HG02642 (cell line): ENCODE measurements around the gene FAHD1.
"Not testable (repeated sequence)": the region's sequence is repeated elsewhere in the genome, so short reads cannot be mapped to it uniquely, and the experiment has no call there.

Experiments used
- ATAC-seq: cut with Tn5 transposase; IDR thresholded peaks from one replicate; pipeline ENCODE4 v1.9.1; 2021; ENCODE audit warnings: mild to moderate bottlenecking; ENCODE audit not compliant: unreplicated experiment, poor library complexity

FAHD1 gene

GRCh38 chr16:1788708-1789100 lies 38.3 kb upstream of the FAHD1 start:
- no peak for ATAC-seq

- no peak for ATAC-seq
Measured at GRCh38 chr16:1789643-1790045, 37.4 kb upstream of the FAHD1 start.

GRCh38 chr16:1790261-1790610 lies 36.8 kb upstream of the FAHD1 start:
- no peak for ATAC-seq

- no peak for ATAC-seq
Measured at GRCh38 chr16:1790611-1791255, 36.3 kb upstream of the FAHD1 start.

- no peak for ATAC-seq
Measured at GRCh38 chr16:1791256-1791942, 35.6 kb upstream of the FAHD1 start.

- ATAC-seq = no peak
Measured at GRCh38 chr16:1791943-1792812, 34.8 kb upstream of the FAHD1 start.

- ATAC-seq = no peak
Measured at GRCh38 chr16:1792836-1793577, 34.0 kb upstream of the FAHD1 start.

- ATAC-seq = no peak
Measured at GRCh38 chr16:1793578-1794220, 33.3 kb upstream of the FAHD1 start, which contains the start of gene IGFALS. IGFALS (minus strand) TSS chr16:1793705; CDS start chr16:1793652, 53 bp downstream.

GRCh38 chr16:1794221-1794871 lies 32.7 kb upstream of the FAHD1 start:
- no peak for ATAC-seq

GRCh38 chr16:1794908-1795666 lies 31.9 kb upstream of the FAHD1 start:
- ATAC-seq = no peak

- ATAC-seq = not testable (repeated sequence)
Measured at GRCh38 chr16:1799263-1799662, 27.7 kb upstream of the FAHD1 start.

- no peak for ATAC-seq
Measured at GRCh38 chr16:1800701-1801100, 26.3 kb upstream of the FAHD1 start.

GRCh38 chr16:1807626-1808025 lies 19.4 kb upstream of the FAHD1 start:
- ATAC-seq = no peak

GRCh38 chr16:1808691-1809090 lies 18.3 kb upstream of the FAHD1 start:
- ATAC-seq = no peak

GRCh38 chr16:1809281-1809801 lies 17.7 kb upstream of the FAHD1 start:
- no peak for ATAC-seq

GRCh38 chr16:1810106-1810505 lies 16.9 kb upstream of the FAHD1 start:
- ATAC-seq = no peak

GRCh38 chr16:1810536-1810935 lies 16.5 kb upstream of the FAHD1 start:
- no peak for ATAC-seq

GRCh38 chr16:1812732-1813163 lies 14.3 kb upstream of the FAHD1 start:
- no peak for ATAC-seq

- no peak for ATAC-seq
Measured at GRCh38 chr16:1815461-1815860, 11.5 kb upstream of the FAHD1 start.
